K562 (cell line): Measurements from ENCODE around the gene HCAR2. TPM values are rescaled to one million over a fixed set of nuclear protein-coding genes. Genes with fewer than 3 reads are reported as not detected.

ENCODE experiments used
- C11orf30 ChIP-seq: fragments of 450-650 bp; IDR thresholded peaks from 2 replicates; pipeline ENCODE4 v1.6.1; 2016; ENCODE audit warnings: low read depth, mild to moderate bottlenecking
- CBX5 ChIP-seq: IDR thresholded peaks from 2 replicates; pipeline ENCODE4 v1.6.1; 2014; ENCODE audit warnings: low read depth, borderline replicate concordance
- CEBPG ChIP-seq, 3 experiments: fragments of 200-800 bp in 1 of 3; sonication (Bioruptor generic) in 1 of 3; sonication (generic) in 1 of 3; formaldehyde crosslinking in 1 of 3; IDR thresholded peaks in 2 of 3; conservative IDR thresholded peaks in 1 of 3; 2 replicates each; pipeline versions ENCODE4 v1.6.1 to v1.8.0; 2016 to 2022; ENCODE audit warnings: missing compliant biosample characterization in 2 of 3, missing genetic modification characterization in 2 of 3, mild to moderate bottlenecking in 1 of 3, missing genetic modification reagents in 1 of 3
- FIP1L1 ChIP-seq: fragments of 200-400 bp; formaldehyde crosslinking; IDR thresholded peaks from 2 replicates; pipeline ENCODE4 v1.6.1; 2018; ENCODE audit warnings: mild to moderate bottlenecking, low read depth, low read length; ENCODE audit not compliant: poor library complexity, severe bottlenecking
- JUND ChIP-seq, 2 experiments: IDR thresholded peaks; 2 replicates in 1 of 2; 3 replicates in 1 of 2; pipeline ENCODE4 v1.6.1; 2011; ENCODE audit warnings: borderline replicate concordance in 2 of 2, low read depth in 2 of 2, low read length in 2 of 2, improper control_type of control experiment in 1 of 2, missing biosample characterization in 1 of 2, missing genetic modification characterization in 1 of 2, missing genetic modification reagents in 1 of 2
- MAFG ChIP-seq: fragments of 450-650 bp; conservative IDR thresholded peaks from 2 replicates; pipeline ENCODE4 v1.6.1; 2016; ENCODE audit warnings: missing genetic modification characterization, missing compliant biosample characterization
- RBFOX2 ChIP-seq: fragments of 200-400 bp; formaldehyde crosslinking; IDR thresholded peaks from 2 replicates; pipeline ENCODE4 v1.6.1; 2017; ENCODE audit warnings: low read depth, mild to moderate bottlenecking, low read length, moderate library complexity
- RBM25 ChIP-seq: fragments of 200-400 bp; formaldehyde crosslinking; IDR thresholded peaks from 2 replicates; pipeline ENCODE4 v1.6.1; 2018; ENCODE audit warnings: low read length, low read depth, moderate library complexity; ENCODE audit not compliant: severe bottlenecking
- SAFB ChIP-seq: fragments of 200-400 bp; formaldehyde crosslinking; IDR thresholded peaks from 2 replicates; pipeline ENCODE4 v1.6.1; 2017; ENCODE audit warnings: low read depth, low read length, borderline replicate concordance
- SMARCA5 ChIP-seq: fragments of 450-650 bp; IDR thresholded peaks from 2 replicates; pipeline ENCODE4 v1.6.1; 2016
- SP2 ChIP-seq: IDR thresholded peaks from 2 replicates; pipeline ENCODE4 v1.6.1; 2011; ENCODE audit warnings: mild to moderate bottlenecking, low read depth, low read length, moderate library complexity; ENCODE audit not compliant: poor library complexity, severe bottlenecking; ENCODE audit errors: extremely low read depth
- STAT5B ChIP-seq: fragments of 250-450 bp; sonication (Bioruptor Pico); IDR thresholded peaks from 2 replicates; pipeline ENCODE4 v1.8.0; 2021; ENCODE audit warnings: mild to moderate bottlenecking, inconsistent platforms
- TRIM24 ChIP-seq, 2 experiments: fragments of 450-650 bp; IDR thresholded peaks; 2 replicates each; pipeline ENCODE4 v1.6.1; 2016
- ZFP91 ChIP-seq: sonication (generic); formaldehyde crosslinking; IDR thresholded peaks from 2 replicates; pipeline ENCODE4 v1.8.0; 2022; ENCODE audit warnings: mild to moderate bottlenecking, missing genetic modification reagents
- ZHX1 ChIP-seq: fragments of 150-350 bp; conservative IDR thresholded peaks from 2 replicates; pipeline ENCODE4 v1.6.1; 2014; ENCODE audit warnings: low read length
- ZNF408 ChIP-seq: fragments of 250-450 bp; sonication (Bioruptor Pico); IDR thresholded peaks from 2 replicates; pipeline ENCODE4 v1.4.0; 2020; ENCODE audit warnings: low read depth, mild to moderate bottlenecking, moderate library complexity
- polyA plus RNA-seq, 8 experiments: library from polyadenylated mRNA; depleted of rRNA in 4 of 8; stranded (reverse) in 5 of 8; unstranded in 3 of 8; fragments of >200 nt; fragmentation: Nextera tagmentation in 2 of 8; fragmentation: Illumina TruSeq in 1 of 8; extraction: Ambion mirVana in 2 of 8; extraction: Trizol in 1 of 8; gene quantifications; 2 replicates each; pipeline versions ENCODE4 v1.2.1 to v1.2.3, GENCODE V29; 2011 to 2014; ENCODE audit warnings: inconsistent platforms in 1 of 8, missing spikeins in 1 of 8
- total RNA-seq, 7 experiments: library from RNA; depleted of rRNA in 6 of 7; stranded (reverse); fragments of >200 nt in 6 of 7; fragmentation: Illumina TruSeq in 2 of 7; extraction: Trizol in 2 of 7; gene quantifications; 2 replicates each; pipeline versions ENCODE4 v1.2.1 to v1.2.3, GENCODE V29; 2011 to 2021; ENCODE audit warnings: low replicate concordance in 1 of 7
- TF ChIP-seq, protein P1 (sequence below): IDR thresholded peaks from 3 replicates; pipeline ENCODE4 v1.6.1; 2011; ENCODE audit warnings: borderline replicate concordance, mild to moderate bottlenecking; ENCODE audit not compliant: insufficient read length, insufficient read depth
- TF ChIP-seq, protein P2 (sequence below), 2 experiments: fragments of 450-650 bp in 1 of 2; sonication (generic) in 1 of 2; formaldehyde crosslinking in 1 of 2; IDR thresholded peaks in 1 of 2; conservative IDR thresholded peaks in 1 of 2; 2 replicates each; pipeline versions ENCODE4 v1.6.1 to v1.8.1; 2016 to 2023; ENCODE audit warnings: mild to moderate bottlenecking in 2 of 2, moderate library complexity in 2 of 2, inconsistent platforms in 1 of 2, missing genetic modification reagents in 1 of 2
- TF ChIP-seq, protein P3 (sequence below): sonication (generic); formaldehyde crosslinking; IDR thresholded peaks from 2 replicates; pipeline ENCODE4 v1.8.0; 2022; ENCODE audit warnings: missing genetic modification reagents, mild to moderate bottlenecking, borderline replicate concordance

Gene HCAR2
- total and polyA plus RNA-seq, 9 of the 15 experiments (the other 6 are each of a cell fraction or from before 2014, with no cell fraction given): not detected

DNA sequence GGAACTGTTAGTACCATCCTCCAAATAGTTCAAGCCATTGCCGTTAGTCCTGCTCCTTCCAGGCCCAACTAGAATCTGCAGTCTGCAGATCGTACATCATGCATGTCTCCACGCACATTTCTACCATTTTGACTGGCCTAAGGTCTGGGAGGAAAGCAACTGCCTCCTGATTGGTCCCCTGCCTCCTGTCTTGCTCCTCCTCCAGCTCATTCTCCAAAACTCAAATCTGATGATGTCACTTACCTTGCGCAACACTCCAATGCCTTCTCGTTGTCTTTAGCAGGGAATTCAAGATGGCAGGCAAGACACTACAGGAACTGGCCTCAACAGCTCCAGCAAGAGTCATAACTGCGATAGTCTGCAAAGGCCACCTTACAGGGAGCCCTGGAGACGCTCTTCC, 37.2 kb upstream of the HCAR2 start (continued):
- no peak for TF ChIP-seq ZHX1
- no peak for TF ChIP-seq SP2
- TF ChIP-seq SMARCA5: no peak
- TF ChIP-seq C11orf30: no peak; the same call in 1 of the 2 replicates
- no peak for TF ChIP-seq RBM25
- TF ChIP-seq, protein P1, sequence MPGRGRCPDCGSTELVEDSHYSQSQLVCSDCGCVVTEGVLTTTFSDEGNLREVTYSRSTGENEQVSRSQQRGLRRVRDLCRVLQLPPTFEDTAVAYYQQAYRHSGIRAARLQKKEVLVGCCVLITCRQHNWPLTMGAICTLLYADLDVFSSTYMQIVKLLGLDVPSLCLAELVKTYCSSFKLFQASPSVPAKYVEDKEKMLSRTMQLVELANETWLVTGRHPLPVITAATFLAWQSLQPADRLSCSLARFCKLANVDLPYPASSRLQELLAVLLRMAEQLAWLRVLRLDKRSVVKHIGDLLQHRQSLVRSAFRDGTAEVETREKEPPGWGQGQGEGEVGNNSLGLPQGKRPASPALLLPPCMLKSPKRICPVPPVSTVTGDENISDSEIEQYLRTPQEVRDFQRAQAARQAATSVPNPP: no peak
- TF ChIP-seq TRIM24 (IDR thresholded peaks at IDR 0.05): peak; percentile 41 to 69; a peak in 3 of 4 replicates
- TF ChIP-seq RBFOX2: no peak
- no peak for TF ChIP-seq FIP1L1
- TF ChIP-seq, protein P2, sequence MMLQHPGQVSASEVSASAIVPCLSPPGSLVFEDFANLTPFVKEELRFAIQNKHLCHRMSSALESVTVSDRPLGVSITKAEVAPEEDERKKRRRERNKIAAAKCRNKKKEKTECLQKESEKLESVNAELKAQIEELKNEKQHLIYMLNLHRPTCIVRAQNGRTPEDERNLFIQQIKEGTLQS (IDR thresholded peaks at IDR 0.05): peak; percentile 95
- TF ChIP-seq, protein P2 (CRISPR knock-in tag; conservative IDR thresholded peaks at IDR 0.05): no peak
- TF ChIP-seq, protein P3, sequence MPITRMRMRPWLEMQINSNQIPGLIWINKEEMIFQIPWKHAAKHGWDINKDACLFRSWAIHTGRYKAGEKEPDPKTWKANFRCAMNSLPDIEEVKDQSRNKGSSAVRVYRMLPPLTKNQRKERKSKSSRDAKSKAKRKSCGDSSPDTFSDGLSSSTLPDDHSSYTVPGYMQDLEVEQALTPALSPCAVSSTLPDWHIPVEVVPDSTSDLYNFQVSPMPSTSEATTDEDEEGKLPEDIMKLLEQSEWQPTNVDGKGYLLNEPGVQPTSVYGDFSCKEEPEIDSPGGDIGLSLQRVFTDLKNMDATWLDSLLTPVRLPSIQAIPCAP (CRISPR knock-in tag): no peak
- TF ChIP-seq SAFB: no peak
- TF ChIP-seq ZNF408: no peak
- TF ChIP-seq CEBPG (CRISPR knock-in tag; IDR thresholded peaks at IDR 0.05): peak; percentile 98
- TF ChIP-seq CEBPG (tag; conservative IDR thresholded peaks at IDR 0.05 in 1 of 2, IDR thresholded peaks at IDR 0.05 in 1 of 2): peak; percentile 94 to 98
- TF ChIP-seq CBX5: no peak
- no peak; the same call in 1 of the 2 replicates for TF ChIP-seq MAFG
- TF ChIP-seq JUND (IDR thresholded peaks at IDR 0.05; ENCODE audit: borderline replicate concordance, low read depth, low read length): peak; percentile 87
- TF ChIP-seq JUND (tag; IDR thresholded peaks at IDR 0.05; ENCODE audit: borderline replicate concordance, low read depth, low read length): peak; percentile 93
- no peak for TF ChIP-seq ZFP91 (CRISPR knock-in tag)
- no peak for TF ChIP-seq STAT5B (CRISPR knock-in tag)
